ENCODE data around the gene KBTBD12.

KBTBD12 gene

DNA sequence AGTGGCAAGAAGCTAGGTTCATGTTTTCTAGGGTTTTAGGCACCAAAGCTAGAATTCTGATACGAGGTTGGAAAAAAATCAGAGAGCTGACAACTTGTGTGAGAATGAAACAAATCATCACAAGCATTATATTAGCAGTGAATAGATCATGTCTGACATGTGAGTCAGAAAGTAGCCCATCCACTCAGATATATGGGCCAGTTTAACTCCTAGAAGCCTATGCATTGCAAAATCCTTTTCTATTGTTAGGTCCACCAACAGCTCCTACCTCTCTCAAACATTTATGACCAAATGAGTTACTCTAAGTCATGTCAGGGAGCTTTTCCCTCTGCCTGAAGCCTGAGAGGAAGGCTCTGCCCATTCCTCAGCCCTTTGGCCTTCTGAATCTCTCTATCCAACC is 44.0 kb downstream of the KBTBD12 start:
- DNase-seq (ENCODE audit: low read depth) = no peak
- TF ChIP-seq, protein P1, sequence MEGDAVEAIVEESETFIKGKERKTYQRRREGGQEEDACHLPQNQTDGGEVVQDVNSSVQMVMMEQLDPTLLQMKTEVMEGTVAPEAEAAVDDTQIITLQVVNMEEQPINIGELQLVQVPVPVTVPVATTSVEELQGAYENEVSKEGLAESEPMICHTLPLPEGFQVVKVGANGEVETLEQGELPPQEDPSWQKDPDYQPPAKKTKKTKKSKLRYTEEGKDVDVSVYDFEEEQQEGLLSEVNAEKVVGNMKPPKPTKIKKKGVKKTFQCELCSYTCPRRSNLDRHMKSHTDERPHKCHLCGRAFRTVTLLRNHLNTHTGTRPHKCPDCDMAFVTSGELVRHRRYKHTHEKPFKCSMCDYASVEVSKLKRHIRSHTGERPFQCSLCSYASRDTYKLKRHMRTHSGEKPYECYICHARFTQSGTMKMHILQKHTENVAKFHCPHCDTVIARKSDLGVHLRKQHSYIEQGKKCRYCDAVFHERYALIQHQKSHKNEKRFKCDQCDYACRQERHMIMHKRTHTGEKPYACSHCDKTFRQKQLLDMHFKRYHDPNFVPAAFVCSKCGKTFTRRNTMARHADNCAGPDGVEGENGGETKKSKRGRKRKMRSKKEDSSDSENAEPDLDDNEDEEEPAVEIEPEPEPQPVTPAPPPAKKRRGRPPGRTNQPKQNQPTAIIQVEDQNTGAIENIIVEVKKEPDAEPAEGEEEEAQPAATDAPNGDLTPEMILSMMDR (IDR thresholded peaks at IDR 0.05; ENCODE audit: control insufficient read depth, insufficient read depth, low read depth, low read length, missing control alignments) = no peak

DNA sequence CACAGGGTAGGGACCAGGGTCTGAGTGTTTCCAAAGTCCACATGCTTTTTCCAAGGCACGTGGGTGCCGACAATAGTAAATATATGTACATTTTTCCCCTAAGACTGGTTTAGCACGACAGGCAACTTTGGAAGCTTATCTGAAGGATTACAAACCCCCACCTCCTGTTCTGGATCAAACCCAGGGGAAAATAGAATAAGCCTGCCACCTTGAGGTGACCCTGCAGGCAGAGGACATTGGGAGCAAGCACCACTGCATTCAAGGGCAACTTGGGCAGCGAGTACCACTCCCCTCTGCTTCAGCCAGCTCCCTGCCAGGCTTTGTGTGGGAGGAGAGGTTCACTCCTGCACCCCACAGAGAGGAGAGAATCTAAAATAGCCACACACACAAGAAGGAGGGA is 44.8 kb downstream of the KBTBD12 start:
- no peak for DNase-seq (ENCODE audit: low read depth)
- no peak overlapping the region for H3K4me3 ChIP-seq (ENCODE audit: control insufficient read depth, low read depth, low read length)
- TF ChIP-seq, protein P1 (IDR thresholded peaks at IDR 0.05; ENCODE audit: control insufficient read depth, insufficient read depth, low read depth, low read length, missing control alignments) = peak; percentile 44

More for the DNA sequence above, 44.0 kb downstream of the KBTBD12 start:
- H3K4me3 ChIP-seq (ENCODE audit: control insufficient read depth, low read depth, low read length) = no peak overlapping the region

DNA sequence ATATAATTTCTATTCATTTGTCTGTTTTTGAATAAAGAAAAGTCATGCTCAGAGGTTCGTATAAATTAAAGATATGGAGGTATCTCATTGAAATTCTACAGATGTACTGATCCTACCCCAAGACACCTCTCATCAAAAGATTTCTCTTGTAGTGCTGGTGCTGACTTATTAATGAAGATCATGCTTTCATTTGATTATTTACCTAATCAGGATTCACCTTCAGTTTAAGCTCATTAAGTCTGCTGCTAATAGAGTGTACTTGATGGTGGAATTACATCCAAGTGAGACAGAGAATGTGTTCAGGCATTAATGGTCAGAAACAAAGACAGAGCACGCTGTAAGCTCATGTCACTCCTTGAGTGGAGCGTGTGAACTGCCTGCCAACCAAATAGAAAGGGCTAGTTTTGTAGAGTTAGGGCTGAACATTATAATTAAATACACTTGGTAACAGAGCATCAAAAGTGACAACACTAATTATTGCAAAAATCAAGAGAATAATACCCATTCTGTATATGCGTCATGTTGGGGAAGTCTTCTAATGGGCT is 45.5 kb downstream of the KBTBD12 start:
- H3K4me3 ChIP-seq (ENCODE audit: control insufficient read depth, low read depth, low read length) = no peak overlapping the region
- TF ChIP-seq, protein P1 (IDR thresholded peaks at IDR 0.05; ENCODE audit: control insufficient read depth, insufficient read depth, low read depth, low read length, missing control alignments) = no peak
- no peak for DNase-seq (ENCODE audit: low read depth)

DNA sequence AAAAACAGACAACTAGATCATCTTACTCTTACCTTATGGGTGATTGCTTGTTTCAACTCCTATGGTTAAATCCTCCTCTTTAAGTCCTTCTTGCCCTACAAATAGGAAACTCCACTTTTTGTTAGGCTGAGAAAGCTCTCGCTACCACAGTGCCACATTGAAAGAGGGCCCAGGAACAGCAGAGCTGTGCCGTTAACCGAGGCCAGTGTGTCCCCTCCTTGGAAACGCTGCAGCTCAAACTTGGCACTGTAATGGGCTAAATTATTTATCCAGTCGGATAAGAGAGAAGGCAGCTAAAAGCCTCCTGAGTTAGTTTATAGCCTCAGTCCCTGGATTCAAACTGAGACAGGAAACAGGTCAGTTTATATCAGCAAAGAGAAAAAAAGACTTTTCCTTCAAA is 46.1 kb downstream of the KBTBD12 start:
- TF ChIP-seq, protein P1 (IDR thresholded peaks at IDR 0.05; ENCODE audit: control insufficient read depth, insufficient read depth, low read depth, low read length, missing control alignments) = no peak
- no peak overlapping the region for H3K4me3 ChIP-seq (ENCODE audit: control insufficient read depth, low read depth, low read length)
- no peak for DNase-seq (ENCODE audit: low read depth)

DNA sequence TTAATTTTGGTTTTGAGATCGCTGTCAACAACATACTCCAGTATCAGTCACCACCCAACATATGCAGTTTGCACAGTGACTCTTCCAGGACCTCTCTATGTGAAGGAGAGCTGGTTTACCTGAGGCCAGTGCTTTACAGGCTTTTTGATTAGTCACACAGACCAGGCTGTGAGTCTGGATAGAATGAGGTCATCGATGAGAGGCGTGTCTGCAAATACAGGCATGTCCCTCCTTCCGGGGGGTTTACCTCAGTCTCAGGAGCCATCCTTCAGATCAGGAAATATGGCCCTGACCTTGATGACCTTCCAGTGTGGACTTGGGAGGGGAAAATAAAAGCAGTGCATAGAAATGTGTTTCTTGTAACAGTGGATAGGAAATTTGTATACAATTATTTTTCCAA is 46.9 kb downstream of the KBTBD12 start:
- no peak overlapping the region for H3K4me3 ChIP-seq (ENCODE audit: control insufficient read depth, low read depth, low read length)
- TF ChIP-seq, protein P1 (IDR thresholded peaks at IDR 0.05; ENCODE audit: control insufficient read depth, insufficient read depth, low read depth, low read length, missing control alignments) = no peak
- DNase-seq (ENCODE audit: low read depth) = no peak

DNA sequence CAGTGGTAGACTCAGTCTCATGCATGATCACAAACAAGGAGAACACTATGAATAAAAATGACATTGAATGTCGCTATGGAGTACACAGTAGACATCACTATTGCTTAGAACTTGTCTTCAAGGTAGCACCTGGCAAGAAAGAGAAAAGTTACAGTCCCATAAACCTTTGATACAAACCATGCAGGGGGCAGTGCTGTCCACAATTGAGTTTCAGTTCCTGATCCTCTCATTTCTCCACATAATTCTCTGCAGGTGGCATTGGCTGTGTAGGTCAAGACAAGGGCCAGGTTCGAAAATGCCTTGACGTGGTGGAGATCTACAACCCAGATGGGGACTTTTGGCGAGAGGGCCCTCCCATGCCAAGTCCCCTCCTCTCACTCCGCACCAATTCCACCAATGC is 47.9 kb downstream of the KBTBD12 start:
- DNase-seq (ENCODE audit: low read depth) = no peak
- H3K4me3 ChIP-seq (ENCODE audit: control insufficient read depth, low read depth, low read length) = no peak overlapping the region
- TF ChIP-seq, protein P1 (IDR thresholded peaks at IDR 0.05; ENCODE audit: control insufficient read depth, insufficient read depth, low read depth, low read length, missing control alignments) = no peak

DNA sequence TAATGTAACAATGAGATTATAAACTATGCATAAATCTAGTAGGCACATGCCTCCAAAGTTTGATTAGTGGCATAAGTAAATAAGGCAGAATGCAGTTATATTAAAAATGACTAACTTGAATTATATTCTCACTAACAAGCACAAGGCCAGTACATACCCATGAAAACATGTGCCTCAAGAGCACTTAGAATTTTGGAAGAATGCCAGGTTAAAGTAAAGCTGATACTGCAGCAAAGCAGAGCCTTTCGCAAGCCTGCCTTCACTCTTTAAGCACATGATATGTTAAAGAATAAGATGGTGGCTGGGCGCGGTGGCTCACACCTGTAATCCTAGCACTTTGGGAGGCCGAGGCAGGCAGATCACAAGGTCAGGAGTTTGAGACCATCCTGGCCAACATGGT is 49.0 kb downstream of the KBTBD12 start:
- H3K4me3 ChIP-seq (ENCODE audit: control insufficient read depth, low read depth, low read length) = no peak overlapping the region
- TF ChIP-seq, protein P1 (IDR thresholded peaks at IDR 0.05; ENCODE audit: control insufficient read depth, insufficient read depth, low read depth, low read length, missing control alignments) = no peak
- no peak for DNase-seq (ENCODE audit: low read depth)
